Measurements from ENCODE around the gene PHC2.

The PHC2 gene

DNA sequence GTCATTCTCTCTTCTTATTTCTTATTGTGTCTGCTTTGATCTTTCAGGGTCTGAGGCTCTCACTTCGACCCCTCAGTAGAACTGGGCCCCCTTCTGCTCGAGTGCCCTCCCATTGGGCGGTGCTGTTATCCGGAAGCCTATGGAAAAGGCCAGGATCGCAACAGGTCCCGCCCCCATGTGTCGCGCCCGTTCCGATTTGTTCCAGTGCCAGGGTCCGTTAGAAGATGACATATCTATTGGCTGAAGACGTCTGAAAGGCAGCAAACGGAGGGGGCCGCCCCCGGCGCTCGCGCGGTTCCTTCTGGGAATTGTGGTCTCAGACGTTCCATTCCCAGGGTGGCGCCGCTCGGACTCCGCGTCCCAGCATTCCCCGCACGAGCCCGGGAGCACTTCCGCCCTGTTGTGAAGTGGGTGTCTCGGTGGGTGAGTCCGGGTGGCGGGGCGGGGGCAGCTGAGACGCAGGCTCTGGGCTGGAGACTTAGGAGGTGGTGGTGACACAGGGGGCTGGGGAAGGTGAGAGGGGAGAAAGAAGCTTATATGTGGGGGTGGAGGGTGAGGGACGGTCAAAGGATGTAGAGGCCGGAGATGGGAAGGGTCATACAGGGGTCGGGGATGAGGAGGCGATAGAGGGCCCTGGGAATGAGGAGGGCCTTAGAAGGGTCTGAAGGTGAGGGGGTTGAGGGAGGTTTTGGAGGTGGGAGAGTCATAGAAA is 41.5 kb upstream of the PHC2 start, which contains the start of gene ZSCAN20:
TSS of gene ZSCAN20 (plus strand) at position 377 of the 712 bp plus-strand sequence. CDS start 6,644 bp downstream, outside the sequence.
- Histone ChIP-seq H3K9ac (ENCODE audit: low read length) (peak within 1 kb of the TSS; percentile 58), H2AFZ (ENCODE audit: low read length) (peak within 1 kb of the TSS; percentile 94), H3K4me1 (ENCODE audit: low read length) (peaks cover 10% of the 10 kb centered on the region), H3K79me2 (ENCODE audit: low read length) (0 out of 2 replicates have a peak, but pooled peaks cover 4% of the 10 kb centered on the region), H3K9me2 (replicated peaks; ENCODE audit: insufficient read depth, low read length) (no peaks in the 10 kb centered on the region), H3K4me2 (ENCODE audit: low read depth, low read length) (peak within 1 kb of the TSS; percentile 84), H3K27me3 (replicated peaks; ENCODE audit: insufficient read depth, low read length) (no peaks in the 10 kb centered on the region), H3K27ac (ENCODE audit: low read length) (no peak within 1 kb of the TSS), H3K4me3 (ENCODE audit: low read length) (peak within 1 kb of the TSS; percentile 80), H4K20me1 (ENCODE audit: insufficient read depth, low read length) (no peaks in the 10 kb centered on the region), H3F3A (ENCODE audit: insufficient read depth, low read length) (no peaks in the 10 kb centered on the region), H3K9me3 (replicated peaks; ENCODE audit: insufficient read depth, low read length) (no peaks in the 10 kb centered on the region), H3K36me3 (replicated peaks; ENCODE audit: insufficient read depth, low read length) (no peaks in the 10 kb centered on the region)
- peak; percentile 94 for DNase-seq
- TF ChIP-seq EZH2 (optimal IDR thresholded peaks at IDR 0.05; ENCODE audit: low read depth, low read length): no peak
- TF ChIP-seq, protein P1, sequence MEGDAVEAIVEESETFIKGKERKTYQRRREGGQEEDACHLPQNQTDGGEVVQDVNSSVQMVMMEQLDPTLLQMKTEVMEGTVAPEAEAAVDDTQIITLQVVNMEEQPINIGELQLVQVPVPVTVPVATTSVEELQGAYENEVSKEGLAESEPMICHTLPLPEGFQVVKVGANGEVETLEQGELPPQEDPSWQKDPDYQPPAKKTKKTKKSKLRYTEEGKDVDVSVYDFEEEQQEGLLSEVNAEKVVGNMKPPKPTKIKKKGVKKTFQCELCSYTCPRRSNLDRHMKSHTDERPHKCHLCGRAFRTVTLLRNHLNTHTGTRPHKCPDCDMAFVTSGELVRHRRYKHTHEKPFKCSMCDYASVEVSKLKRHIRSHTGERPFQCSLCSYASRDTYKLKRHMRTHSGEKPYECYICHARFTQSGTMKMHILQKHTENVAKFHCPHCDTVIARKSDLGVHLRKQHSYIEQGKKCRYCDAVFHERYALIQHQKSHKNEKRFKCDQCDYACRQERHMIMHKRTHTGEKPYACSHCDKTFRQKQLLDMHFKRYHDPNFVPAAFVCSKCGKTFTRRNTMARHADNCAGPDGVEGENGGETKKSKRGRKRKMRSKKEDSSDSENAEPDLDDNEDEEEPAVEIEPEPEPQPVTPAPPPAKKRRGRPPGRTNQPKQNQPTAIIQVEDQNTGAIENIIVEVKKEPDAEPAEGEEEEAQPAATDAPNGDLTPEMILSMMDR (IDR thresholded peaks at IDR 0.05; ENCODE audit: low read length): no peak
- TF ChIP-seq EZH2phosphoT487 (IDR thresholded peaks at IDR 0.05; ENCODE audit: low read length): no peak

GRCh38 chr1:33471416-33471815 is 40.5 kb upstream of the PHC2 start:
- H3K4me3 ChIP-seq (ENCODE audit: low read length): peak overlapping the region; percentile 80; the same call in 1 of the 2 replicates
- H3K27me3 ChIP-seq (replicated peaks; ENCODE audit: insufficient read depth, low read length): no peaks in the 10 kb centered on the region
- peak overlapping the region; percentile 84 for H3K4me2 ChIP-seq (ENCODE audit: low read depth, low read length)
- peaks cover 10% of the 10 kb centered on the region for H3K4me1 ChIP-seq (ENCODE audit: low read length)
- H3K79me2 ChIP-seq (ENCODE audit: low read length): 0 out of 2 replicates have a peak, but pooled peaks cover 4% of the 10 kb centered on the region
- no peak for DNase-seq
- no peak overlapping the region for H3K27ac ChIP-seq (ENCODE audit: low read length)
- H3K9ac ChIP-seq (ENCODE audit: low read length): no peak overlapping the region; the same call in 1 of the 2 replicates
- TF ChIP-seq, protein P1 (IDR thresholded peaks at IDR 0.05; ENCODE audit: low read length): no peak
- TF ChIP-seq EZH2 (optimal IDR thresholded peaks at IDR 0.05; ENCODE audit: low read depth, low read length): no peak
- TF ChIP-seq EZH2phosphoT487 (IDR thresholded peaks at IDR 0.05; ENCODE audit: low read length): no peak
- H3K36me3 ChIP-seq (replicated peaks; ENCODE audit: insufficient read depth, low read length): no peaks in the 10 kb centered on the region
- no peaks in the 10 kb centered on the region for H4K20me1 ChIP-seq (ENCODE audit: insufficient read depth, low read length)
- no peaks in the 10 kb centered on the region for H3K9me2 ChIP-seq (replicated peaks; ENCODE audit: insufficient read depth, low read length)
- peak overlapping the region; percentile 94 for H2AFZ ChIP-seq (ENCODE audit: low read length)
- no peaks in the 10 kb centered on the region for H3F3A ChIP-seq (ENCODE audit: insufficient read depth, low read length)
- no peaks in the 10 kb centered on the region for H3K9me3 ChIP-seq (replicated peaks; ENCODE audit: insufficient read depth, low read length)

DNA sequence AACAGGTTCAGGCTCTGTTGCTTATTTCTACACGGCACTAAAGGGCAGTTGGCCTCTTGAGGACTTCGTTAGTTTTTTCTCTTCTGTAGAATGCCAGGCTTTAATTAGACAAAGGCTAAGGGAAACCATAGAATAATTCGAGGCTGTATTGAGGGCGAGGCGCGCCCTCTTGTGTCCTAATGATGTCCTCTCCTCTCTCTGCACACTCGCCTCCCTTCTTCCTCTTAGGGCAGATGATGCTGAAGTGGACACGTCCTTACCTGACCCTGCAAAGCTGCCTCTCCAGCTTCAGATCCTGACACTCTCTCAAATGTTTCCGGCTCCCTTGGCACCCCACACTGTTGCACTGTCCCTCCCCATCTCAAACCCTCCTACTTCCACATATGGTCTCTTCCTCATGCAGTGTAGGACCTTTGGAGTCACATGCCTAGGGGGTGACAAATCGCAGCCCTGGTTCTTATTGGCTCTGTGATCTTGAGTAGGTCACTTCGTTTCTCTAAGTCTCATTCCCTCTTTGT is 39.7 kb upstream of the PHC2 start:
- H2AFZ ChIP-seq (ENCODE audit: low read length): no peak overlapping the region
- H3K27me3 ChIP-seq (replicated peaks; ENCODE audit: insufficient read depth, low read length): no peaks in the 10 kb centered on the region
- DNase-seq: peak; percentile 72
- TF ChIP-seq EZH2 (optimal IDR thresholded peaks at IDR 0.05; ENCODE audit: low read depth, low read length) (no peak), EZH2phosphoT487 (IDR thresholded peaks at IDR 0.05; ENCODE audit: low read length) (no peak)
- TF ChIP-seq, protein P1 (IDR thresholded peaks at IDR 0.05; ENCODE audit: low read length): peak; percentile 86
- no peak overlapping the region for H3K27ac ChIP-seq (ENCODE audit: low read length)
- 0 out of 2 replicates have a peak, but pooled peaks cover 4% of the 10 kb centered on the region for H3K79me2 ChIP-seq (ENCODE audit: low read length)
- H3K9me2 ChIP-seq (replicated peaks; ENCODE audit: insufficient read depth, low read length): no peaks in the 10 kb centered on the region
- no peaks in the 10 kb centered on the region for H3F3A ChIP-seq (ENCODE audit: insufficient read depth, low read length)
- no peaks in the 10 kb centered on the region for H3K36me3 ChIP-seq (replicated peaks; ENCODE audit: insufficient read depth, low read length)
- no peaks in the 10 kb centered on the region for H4K20me1 ChIP-seq (ENCODE audit: insufficient read depth, low read length)
- H3K4me1 ChIP-seq (ENCODE audit: low read length): peaks cover 10% of the 10 kb centered on the region
- H3K9ac ChIP-seq (ENCODE audit: low read length): no peak overlapping the region
- no peak overlapping the region for H3K4me3 ChIP-seq (ENCODE audit: low read length)
- H3K9me3 ChIP-seq (replicated peaks; ENCODE audit: insufficient read depth, low read length): no peaks in the 10 kb centered on the region
- no peak overlapping the region for H3K4me2 ChIP-seq (ENCODE audit: low read depth, low read length)
